Activated CD4-positive, alpha-beta T cell treated with anti-CD3 and anti-CD28 coated beads, Interleukin-2, amount 10 ng/mL, durations not matched to agents 24 days and 14 days (primary cell): ENCODE results near the gene WSCD1. TPM values are rescaled to one million over a fixed set of nuclear protein-coding genes. Genes with fewer than 3 reads are reported as not detected.

ENCODE experiments used
- DNase-seq: peaks from one replicate; pipeline ENCODE4 v3.0.0; 2022
- H3K27ac Mint-ChIP-seq: one replicate; pipeline ENCODE4 v1.8.0; 2022; ENCODE audit warnings: mild to moderate bottlenecking, mixed read lengths
- H3K27me3 Mint-ChIP-seq: one replicate; pipeline ENCODE4 v1.8.0; 2022; ENCODE audit warnings: mixed read lengths
- H3K36me3 Mint-ChIP-seq: one replicate; pipeline ENCODE4 v1.8.0; 2022; ENCODE audit warnings: low read depth, mild to moderate bottlenecking, mixed read lengths
- H3K4me1 Mint-ChIP-seq: one replicate; pipeline ENCODE4 v1.8.0; 2021; ENCODE audit warnings: mixed read lengths
- H3K4me3 Mint-ChIP-seq: one replicate; pipeline ENCODE4 v1.8.0; 2022; ENCODE audit warnings: mild to moderate bottlenecking, moderate library complexity, mixed read lengths
- H3K9me3 Mint-ChIP-seq: one replicate; pipeline ENCODE4 v1.8.0; 2021; ENCODE audit warnings: mixed read lengths
- intact Hi-C: fragments of 100-400 bp; cut with micrococcal nuclease; formaldehyde crosslinking; loops from one replicate; pipeline ENCODE4 v1.15.1; 2023
- total RNA-seq: library from RNA; stranded (reverse); gene quantifications from 2 replicates; pipeline ENCODE4 v1.2.3, GENCODE V29; 2022

The WSCD1 gene
- total RNA-seq, 1 donor from 2014 or later: not detected

DNA sequence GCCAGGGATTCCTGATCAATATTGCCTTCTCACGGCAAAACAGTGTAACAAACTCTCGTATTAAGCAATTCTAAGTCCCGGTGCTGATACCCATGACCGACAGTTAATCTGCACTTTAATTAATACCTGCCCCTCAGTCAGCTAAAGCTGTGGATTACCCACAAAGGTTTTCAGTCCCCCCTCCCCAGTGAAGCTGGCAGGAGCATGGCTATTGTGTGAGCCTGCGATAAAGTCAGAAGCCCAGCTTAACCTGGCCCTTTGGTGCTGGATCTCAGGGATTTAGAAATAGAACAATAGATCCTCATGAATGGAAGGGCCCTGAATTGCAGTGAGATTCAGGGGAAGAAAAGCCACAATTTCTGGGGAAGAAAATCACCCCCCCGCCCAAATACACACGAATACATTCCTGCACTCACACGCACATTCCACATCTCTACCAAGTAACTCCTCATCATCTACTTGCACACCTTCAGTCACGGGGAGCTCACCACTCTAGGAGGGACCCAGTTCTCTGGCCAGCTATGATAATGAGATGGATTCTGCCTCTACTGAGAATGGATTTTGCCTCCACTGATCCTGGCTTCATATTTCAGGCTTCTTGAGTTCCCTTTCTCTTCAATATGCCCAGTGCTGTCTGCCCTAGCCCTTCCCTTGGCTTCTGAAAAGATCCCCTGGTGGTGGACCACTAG, 102.6 kb downstream of the WSCD1 start:
- intact Hi-C loops: no loop called here
- Mint-ChIP-seq H3K4me3 (no peak overlapping the region), H3K27ac (no peak overlapping the region), H3K4me1 (no peaks in the 10 kb centered on the region), H3K36me3 (no peaks in the 10 kb centered on the region), H3K27me3 (no peaks in the 10 kb centered on the region), H3K9me3 (no peaks in the 10 kb centered on the region)
- no peak for DNase-seq

DNA sequence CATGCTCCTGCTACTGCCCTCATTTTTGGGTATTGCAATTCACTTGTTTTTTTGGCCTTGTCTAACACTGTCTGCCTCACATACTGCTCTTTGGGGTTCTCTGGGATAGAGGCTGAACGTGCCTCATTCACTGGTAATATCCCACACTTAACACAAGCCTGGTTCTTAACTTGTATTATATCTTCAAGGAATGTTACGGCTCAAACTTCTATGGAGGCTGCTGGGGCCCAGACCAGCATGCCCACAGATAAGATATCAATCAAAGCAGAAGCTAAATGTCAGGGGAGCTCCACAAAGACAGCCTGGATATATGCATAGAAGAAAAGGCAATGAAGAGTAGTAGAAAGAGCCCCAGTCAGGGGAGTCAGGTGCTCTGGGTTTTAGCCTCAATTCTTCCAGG, 103.5 kb downstream of the WSCD1 start:
- H3K36me3 Mint-ChIP-seq: no peaks in the 10 kb centered on the region
- DNase-seq: no peak
- intact Hi-C loops: no loop called here
- no peaks in the 10 kb centered on the region for H3K27me3 Mint-ChIP-seq
- no peaks in the 10 kb centered on the region for H3K4me1 Mint-ChIP-seq
- no peak overlapping the region for H3K4me3 Mint-ChIP-seq
- no peaks in the 10 kb centered on the region for H3K9me3 Mint-ChIP-seq
- H3K27ac Mint-ChIP-seq: no peak overlapping the region
